Kidney (tissue), 14 donors: ENCODE data around the gene GALNT7. TPM values are rescaled to one million over a fixed set of nuclear protein-coding genes. Genes with fewer than 3 reads are reported as not detected.

Experiments
- DNase-seq, 5 donors: peaks; one replicate each; pipeline ENCODE4 v3.0.0-alpha.2; 2013 to 2020
- FAIRE-seq: peaks from 2 replicates; lab custom pipeline; 2012; peaks lifted over from hg19 to GRCh38; lab: Jason Lieb, UNC
- H3K27ac ChIP-seq, 2 donors: one replicate each; pipeline ENCODE4 v1.7.0; 2013; ENCODE audit warnings: low read depth in 2 of 2, low read length in 2 of 2, inconsistent platforms in 1 of 2
- H3K27me3 ChIP-seq: one replicate; pipeline ENCODE4 v1.7.1; 2013; ENCODE audit warnings: low read length, inconsistent platforms; ENCODE audit not compliant: control insufficient read depth, insufficient read depth
- H3K36me3 ChIP-seq, 3 donors: one replicate each; pipeline versions ENCODE4 v1.7.0 to v1.7.1; 2013; ENCODE audit warnings: low read length in 3 of 3, control low read depth in 1 of 3, inconsistent platforms in 1 of 3; ENCODE audit not compliant: insufficient read depth in 3 of 3, control insufficient read depth in 2 of 3
- H3K4me1 ChIP-seq, 3 donors: one replicate each; pipeline versions ENCODE4 v1.7.0 to v1.7.1; 2013; ENCODE audit warnings: low read length in 3 of 3, inconsistent platforms in 1 of 3, low read depth in 1 of 3; ENCODE audit not compliant: control insufficient read depth in 2 of 3, insufficient read depth in 2 of 3
- H3K4me3 ChIP-seq, 3 donors: one replicate each; pipeline versions ENCODE4 v1.7.0 to v1.8.1; 2013; ENCODE audit warnings: low read length in 3 of 3, control low read depth in 1 of 3, inconsistent platforms in 1 of 3
- H3K9ac ChIP-seq, 3 donors: one replicate each; pipeline versions ENCODE4 v1.7.0 to v1.7.1; 2013; ENCODE audit warnings: low read length in 3 of 3, control low read depth in 1 of 3, inconsistent platforms in 1 of 3
- H3K9me3 ChIP-seq, 3 donors: one replicate each; pipeline versions ENCODE4 v1.7.0 to v1.7.1; 2013; ENCODE audit warnings: low read length in 3 of 3, control low read depth in 1 of 3, inconsistent platforms in 1 of 3; ENCODE audit not compliant: control insufficient read depth in 2 of 3, insufficient read depth in 1 of 3
- intact Hi-C: fragments of 100-400 bp; cut with DNase I; formaldehyde crosslinking; loops from one replicate; pipeline ENCODE4 v1.11.1; 2022
- polyA plus RNA-seq: library from polyadenylated mRNA; stranded (reverse); fragments of 350-450 nt; fragmentation: Illumina TruSeq; extraction: RNeasy Lipid Tissue Mini Kit (QIAGEN cat#74804); gene quantifications from one replicate; pipeline ENCODE4 v1.2.3, GENCODE V29; 2014; ENCODE audit warnings: low read depth, low replicate concordance; ENCODE audit not compliant: insufficient read depth
- total RNA-seq: library from RNA; stranded (reverse); fragmentation: NEBNext Ultra II Directional; extraction: Animal tissue kit (Norgen Biotek cat#: 25700); gene quantifications from one replicate; pipeline ENCODE4 v1.2.1, GENCODE V29; 2021
- TF ChIP-seq, protein P1 (sequence below): IDR thresholded peaks from 3 replicates; pipeline ENCODE4 v1.5.1; 2012; ENCODE audit warnings: mild to moderate bottlenecking, moderate library complexity, borderline replicate concordance; ENCODE audit not compliant: insufficient read depth; ENCODE audit errors: extremely low read depth
- donor health status: control.
- donor health status: control.
- donor health status: control.
- donor health status: control.
- donor health status: control.
- donor health status: DM: yes; HTN: yes; CAD: no.
- donor health status: Normal renal cell carcinoma (clear cell type).

Gene GALNT7
- total and polyA plus RNA-seq, 2 donors from 2014 or later = 3.8 to 25.6 TPM

DNA sequence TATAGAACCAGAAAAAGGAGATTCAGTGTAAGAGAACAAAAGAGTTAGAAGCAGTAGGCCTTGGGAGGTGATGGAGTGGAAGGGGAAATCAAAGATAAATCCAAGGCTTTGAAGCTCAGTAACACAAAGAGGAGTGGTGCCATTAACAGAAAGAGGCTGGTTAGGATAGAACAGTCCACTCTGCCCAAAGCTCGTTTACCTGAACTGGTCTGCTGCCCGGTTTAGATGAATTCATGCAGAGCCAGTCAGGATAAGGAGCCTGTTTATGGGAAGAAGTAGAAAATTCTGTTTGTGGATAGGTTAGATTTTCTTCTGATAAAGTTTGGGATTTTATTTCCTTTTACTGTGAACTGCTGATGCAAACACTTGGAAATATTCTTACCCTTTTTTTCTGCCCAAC is 85.0 kb downstream of the GALNT7 start:
- no peak for FAIRE-seq
- intact Hi-C loops = loop anchor here (10.0 kb wide), 1 partner anchor 229 kb away; no protein-coding TSS in a partner anchor
- no peak overlapping the region for H3K9ac ChIP-seq

DNA sequence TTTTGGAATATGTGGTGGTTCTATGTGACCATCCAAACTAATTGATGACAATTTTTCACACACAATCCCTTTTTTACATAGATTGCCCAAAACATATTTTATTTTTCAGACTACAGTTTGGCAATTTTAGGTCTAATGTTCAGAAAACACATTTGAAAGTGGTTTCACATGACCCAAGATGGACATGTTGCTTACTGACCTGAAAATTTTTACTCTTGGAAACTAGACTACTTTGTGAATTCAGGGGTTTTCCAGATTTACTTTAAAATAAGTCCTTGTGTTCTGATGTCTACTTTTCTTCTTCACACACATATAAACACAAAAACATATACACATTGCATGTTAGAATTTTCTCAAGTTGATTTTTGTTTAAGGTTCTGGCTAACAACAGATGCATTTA is 86.0 kb downstream of the GALNT7 start:
- no peak overlapping the region for H3K4me3 ChIP-seq
- intact Hi-C loops = loop anchor here (10.0 kb wide), 1 partner anchor 230 kb away; no protein-coding TSS in a partner anchor
- no peaks in the 10 kb centered on the region for H3K4me1 ChIP-seq
- H3K27ac ChIP-seq = no peak overlapping the region
- DNase-seq = no peak
- no peaks in the 10 kb centered on the region for H3K9me3 ChIP-seq
- FAIRE-seq = no peak
- no peak overlapping the region for H3K9ac ChIP-seq
- no peaks in the 10 kb centered on the region for H3K27me3 ChIP-seq
- TF ChIP-seq, protein P1, sequence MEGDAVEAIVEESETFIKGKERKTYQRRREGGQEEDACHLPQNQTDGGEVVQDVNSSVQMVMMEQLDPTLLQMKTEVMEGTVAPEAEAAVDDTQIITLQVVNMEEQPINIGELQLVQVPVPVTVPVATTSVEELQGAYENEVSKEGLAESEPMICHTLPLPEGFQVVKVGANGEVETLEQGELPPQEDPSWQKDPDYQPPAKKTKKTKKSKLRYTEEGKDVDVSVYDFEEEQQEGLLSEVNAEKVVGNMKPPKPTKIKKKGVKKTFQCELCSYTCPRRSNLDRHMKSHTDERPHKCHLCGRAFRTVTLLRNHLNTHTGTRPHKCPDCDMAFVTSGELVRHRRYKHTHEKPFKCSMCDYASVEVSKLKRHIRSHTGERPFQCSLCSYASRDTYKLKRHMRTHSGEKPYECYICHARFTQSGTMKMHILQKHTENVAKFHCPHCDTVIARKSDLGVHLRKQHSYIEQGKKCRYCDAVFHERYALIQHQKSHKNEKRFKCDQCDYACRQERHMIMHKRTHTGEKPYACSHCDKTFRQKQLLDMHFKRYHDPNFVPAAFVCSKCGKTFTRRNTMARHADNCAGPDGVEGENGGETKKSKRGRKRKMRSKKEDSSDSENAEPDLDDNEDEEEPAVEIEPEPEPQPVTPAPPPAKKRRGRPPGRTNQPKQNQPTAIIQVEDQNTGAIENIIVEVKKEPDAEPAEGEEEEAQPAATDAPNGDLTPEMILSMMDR = no peak
- no peaks in the 10 kb centered on the region for H3K36me3 ChIP-seq

More for the DNA sequence above, 85.0 kb downstream of the GALNT7 start:
- no peaks in the 10 kb centered on the region for H3K27me3 ChIP-seq
- H3K4me3 ChIP-seq = no peak overlapping the region
- TF ChIP-seq, protein P1 = no peak
- DNase-seq = no peak
- no peaks in the 10 kb centered on the region for H3K9me3 ChIP-seq
- no peak overlapping the region for H3K27ac ChIP-seq
- no peaks in the 10 kb centered on the region for H3K36me3 ChIP-seq
- no peaks in the 10 kb centered on the region for H3K4me1 ChIP-seq

DNA sequence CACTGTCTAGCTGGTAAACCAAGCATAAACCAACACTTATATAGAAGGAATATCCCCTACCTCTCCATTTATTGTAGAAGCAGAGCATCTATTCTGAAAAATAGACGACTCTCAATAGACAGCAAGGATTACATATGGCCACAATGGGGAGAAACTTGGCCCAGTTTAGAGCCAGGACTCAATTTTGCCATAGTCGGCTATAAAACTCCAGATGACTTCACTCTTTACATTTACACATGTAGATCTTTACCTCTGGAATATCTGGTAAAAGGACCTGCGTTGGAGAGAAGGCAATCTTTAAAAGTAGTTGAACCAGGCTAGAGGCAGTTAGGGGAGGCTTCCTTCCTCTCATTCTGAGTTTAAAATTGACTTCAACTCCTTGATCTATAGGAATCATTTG is 88.2 kb downstream of the GALNT7 start:
- Histone ChIP-seq H3K9me3 (no peaks in the 10 kb centered on the region), H3K36me3 (no peaks in the 10 kb centered on the region), H3K9ac (no peak overlapping the region), H3K4me1 (no peaks in the 10 kb centered on the region), H3K27me3 (no peaks in the 10 kb centered on the region), H3K27ac (no peak overlapping the region), H3K4me3 (no peak overlapping the region)
- DNase-seq (no peak), FAIRE-seq (no peak)
- TF ChIP-seq, protein P1 = no peak
- intact Hi-C loops = loop anchor here (10.0 kb wide), 1 partner anchor 232 kb away; no protein-coding TSS in a partner anchor
